GM06990 (cell line): ENCODE results near the gene CBFA2T3.

ENCODE experiments used
- DNase-seq: peaks from one replicate; pipeline ENCODE4 v3.0.0-alpha.2; 2011; ENCODE audit not compliant: insufficient read length; ENCODE audit errors: extremely low read depth
- H3K27me3 ChIP-seq: replicated peaks from 2 replicates; pipeline ENCODE4 v1.6.0; 2011; ENCODE audit warnings: low read length; ENCODE audit not compliant: control insufficient read depth, insufficient read depth
- H3K36me3 ChIP-seq: 2 replicates; pipeline ENCODE4 v1.5.1; 2011; ENCODE audit warnings: low read length; ENCODE audit not compliant: control insufficient read depth, insufficient read depth
- H3K4me3 ChIP-seq: replicated peaks from 2 replicates; pipeline ENCODE4 v1.5.1; 2011; ENCODE audit warnings: low read depth, mild to moderate bottlenecking, control low read depth, low read length
- TF ChIP-seq, protein P1 (sequence below): IDR thresholded peaks from 2 replicates; pipeline ENCODE4 v1.5.1; 2011; ENCODE audit warnings: low read length, control low read depth, mild to moderate bottlenecking, inconsistent platforms; ENCODE audit not compliant: insufficient read depth, poor library complexity, severe bottlenecking

CBFA2T3 gene

GRCh38 chr16:88909431-88910210 lies 67.4 kb downstream of the CBFA2T3 start:
- Histone ChIP-seq H3K27me3 (no peaks in the 10 kb centered on the region), H3K36me3 (peaks cover 4% of the 10 kb centered on the region), H3K4me3 (no peak overlapping the region)
- TF ChIP-seq, protein P1, sequence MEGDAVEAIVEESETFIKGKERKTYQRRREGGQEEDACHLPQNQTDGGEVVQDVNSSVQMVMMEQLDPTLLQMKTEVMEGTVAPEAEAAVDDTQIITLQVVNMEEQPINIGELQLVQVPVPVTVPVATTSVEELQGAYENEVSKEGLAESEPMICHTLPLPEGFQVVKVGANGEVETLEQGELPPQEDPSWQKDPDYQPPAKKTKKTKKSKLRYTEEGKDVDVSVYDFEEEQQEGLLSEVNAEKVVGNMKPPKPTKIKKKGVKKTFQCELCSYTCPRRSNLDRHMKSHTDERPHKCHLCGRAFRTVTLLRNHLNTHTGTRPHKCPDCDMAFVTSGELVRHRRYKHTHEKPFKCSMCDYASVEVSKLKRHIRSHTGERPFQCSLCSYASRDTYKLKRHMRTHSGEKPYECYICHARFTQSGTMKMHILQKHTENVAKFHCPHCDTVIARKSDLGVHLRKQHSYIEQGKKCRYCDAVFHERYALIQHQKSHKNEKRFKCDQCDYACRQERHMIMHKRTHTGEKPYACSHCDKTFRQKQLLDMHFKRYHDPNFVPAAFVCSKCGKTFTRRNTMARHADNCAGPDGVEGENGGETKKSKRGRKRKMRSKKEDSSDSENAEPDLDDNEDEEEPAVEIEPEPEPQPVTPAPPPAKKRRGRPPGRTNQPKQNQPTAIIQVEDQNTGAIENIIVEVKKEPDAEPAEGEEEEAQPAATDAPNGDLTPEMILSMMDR, result no peak
- no peak for DNase-seq

DNA sequence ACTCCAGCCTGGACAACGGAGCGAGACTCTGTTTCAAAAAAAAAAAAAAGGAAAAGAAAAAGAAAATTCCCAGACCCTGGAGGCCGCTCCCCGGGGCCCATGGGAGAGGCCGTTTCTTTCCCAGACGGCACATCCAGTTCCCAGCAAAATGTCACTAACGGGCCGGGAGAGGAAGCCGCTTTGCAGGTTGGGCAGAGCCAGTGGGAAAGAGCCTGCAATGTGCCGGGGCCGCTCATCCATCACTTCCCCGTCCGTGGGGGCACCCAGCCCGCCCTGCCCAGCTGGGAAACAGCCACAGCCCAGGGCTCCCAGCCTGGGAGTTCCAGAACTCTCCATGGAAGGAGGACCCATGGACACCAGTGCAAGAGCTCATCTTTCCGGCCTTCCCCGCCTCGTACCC lies 68.7 kb downstream of the CBFA2T3 start:
- Histone ChIP-seq H3K4me3 (no peak overlapping the region), H3K36me3 (peaks cover 4% of the 10 kb centered on the region), H3K27me3 (no peaks in the 10 kb centered on the region)
- TF ChIP-seq, protein P1, result no peak
- no peak for DNase-seq

DNA sequence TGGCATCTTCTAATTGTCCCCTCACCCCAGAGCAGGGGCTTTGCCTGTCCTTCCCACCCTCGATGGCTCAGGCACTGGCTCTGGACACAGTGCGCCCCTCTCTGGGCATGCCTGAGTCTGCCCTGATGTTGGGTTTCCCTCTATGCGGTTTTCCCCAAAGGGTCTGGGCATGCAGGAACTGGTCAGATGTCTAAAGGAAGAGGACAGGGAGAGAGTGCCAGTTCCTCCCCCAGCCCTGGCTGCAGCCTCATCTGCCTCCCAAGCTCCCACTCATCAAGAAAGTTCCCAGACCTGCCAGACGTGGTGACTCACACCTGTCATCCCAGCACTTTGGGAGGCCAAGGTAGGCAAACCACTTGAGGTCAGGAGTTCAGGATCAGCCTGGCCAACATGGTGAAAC lies 69.2 kb downstream of the CBFA2T3 start:
- no peak for DNase-seq
- TF ChIP-seq, protein P1, result no peak

DNA sequence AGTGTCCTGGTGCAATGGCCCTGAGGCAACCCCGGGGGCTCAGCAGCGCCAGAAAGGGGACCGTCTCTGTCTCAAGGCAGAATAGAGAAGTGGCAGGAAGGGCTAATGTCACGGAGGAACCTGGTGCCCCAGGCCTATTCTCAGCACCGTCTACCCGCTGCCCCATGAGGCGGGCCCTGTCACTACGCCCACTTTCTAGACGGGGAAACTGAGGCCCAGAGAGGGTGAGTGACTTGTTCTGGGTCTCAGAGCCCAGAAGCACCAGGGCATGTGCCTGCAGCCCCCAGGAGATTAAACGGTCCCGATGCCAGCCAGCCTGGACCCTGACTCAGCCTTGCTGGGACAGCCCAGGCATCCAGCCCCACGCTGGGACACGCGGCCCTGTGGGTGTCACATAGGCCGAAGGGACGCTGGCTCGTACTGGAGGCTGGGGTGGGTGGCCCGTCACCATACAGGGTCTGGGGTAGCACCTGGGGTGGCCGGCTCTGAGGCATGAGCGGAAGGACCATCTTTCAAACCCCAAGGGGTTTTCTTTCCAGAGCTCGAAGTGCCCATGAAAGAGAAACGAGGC lies 70.4 kb downstream of the CBFA2T3 start:
- TF ChIP-seq, protein P1, result no peak
- H3K36me3 ChIP-seq, result peaks cover 2% of the 10 kb centered on the region
- no peak for DNase-seq
- H3K4me3 ChIP-seq, result no peak overlapping the region
- H3K27me3 ChIP-seq, result no peaks in the 10 kb centered on the region

More for the DNA sequence above, 69.2 kb downstream of the CBFA2T3 start:
- Histone ChIP-seq H3K27me3 (no peaks in the 10 kb centered on the region), H3K4me3 (no peak overlapping the region), H3K36me3 (peaks cover 4% of the 10 kb centered on the region)

DNA sequence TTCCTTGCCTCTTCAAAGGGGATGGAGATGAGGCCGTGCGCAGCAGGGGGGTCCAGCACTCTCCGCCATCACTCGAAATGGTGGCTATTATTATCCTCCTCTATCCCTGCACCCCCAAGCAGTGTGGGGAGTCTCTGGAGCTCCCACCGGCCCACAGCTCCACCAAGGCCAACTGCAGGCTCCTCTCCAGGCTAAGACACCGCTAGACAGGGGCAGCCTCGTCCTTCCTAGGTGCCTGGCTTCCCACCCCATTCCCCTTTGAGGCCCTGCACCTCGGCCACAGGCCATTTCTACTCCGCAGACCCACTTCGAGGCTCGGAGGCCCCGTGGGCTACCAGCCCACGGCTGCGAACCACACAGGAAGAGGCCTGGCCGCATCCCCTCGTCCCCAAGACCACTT lies 71.0 kb downstream of the CBFA2T3 start:
- no peaks in the 10 kb centered on the region for H3K27me3 ChIP-seq
- DNase-seq, result no peak
- no peaks in the 10 kb centered on the region; the same call in none of the 2 replicates for H3K36me3 ChIP-seq
- H3K4me3 ChIP-seq, result no peak overlapping the region
- TF ChIP-seq, protein P1, result no peak
